GM21423 (cell line): Measurements from ENCODE around the gene LEF1.
A peak's percentile ranks its signal among the peaks of the same experiment; 100 is the strongest.

Experiments
- ATAC-seq: cut with Tn5 transposase; IDR thresholded peaks from one replicate; pipeline ENCODE4 v1.9.1; 2021; ENCODE audit warnings: mild to moderate bottlenecking, moderate library complexity; ENCODE audit not compliant: unreplicated experiment

Gene LEF1

GRCh38 chr4:108115168-108115526 is 53.6 kb downstream of the LEF1 start:
- ATAC-seq = no peak

- ATAC-seq = no peak
Observed at GRCh38 chr4:108114503-108114902, 54.2 kb downstream of the LEF1 start.

- no peak for ATAC-seq
Observed at GRCh38 chr4:108113229-108113628, 55.5 kb downstream of the LEF1 start.

GRCh38 chr4:108111781-108112180 is 57.0 kb downstream of the LEF1 start:
- ATAC-seq = no peak

GRCh38 chr4:108110450-108110849 is 58.3 kb downstream of the LEF1 start:
- ATAC-seq = peak; percentile 16

- peak; percentile 82 for ATAC-seq
Observed at GRCh38 chr4:108109997-108110416, 58.7 kb downstream of the LEF1 start.

GRCh38 chr4:108109111-108109510 is 59.6 kb downstream of the LEF1 start:
- ATAC-seq = no peak

GRCh38 chr4:108107729-108108382 is 60.9 kb downstream of the LEF1 start:
- no peak for ATAC-seq

- ATAC-seq = no peak
Observed at GRCh38 chr4:108107101-108107500, 61.6 kb downstream of the LEF1 start.

- ATAC-seq = no peak
Observed at GRCh38 chr4:108106186-108106585, 62.5 kb downstream of the LEF1 start.

- ATAC-seq = no peak
Observed at GRCh38 chr4:108103099-108103862, 65.5 kb downstream of the LEF1 start.

GRCh38 chr4:108100827-108101226 is 67.9 kb downstream of the LEF1 start:
- ATAC-seq = no peak

GRCh38 chr4:108099838-108100237 is 68.9 kb downstream of the LEF1 start:
- no peak for ATAC-seq

GRCh38 chr4:108097990-108098553 is 70.7 kb downstream of the LEF1 start:
- no peak for ATAC-seq

GRCh38 chr4:108094923-108095482 is 73.7 kb downstream of the LEF1 start:
- no peak for ATAC-seq

- no peak for ATAC-seq
Observed at GRCh38 chr4:108094131-108094530, 74.6 kb downstream of the LEF1 start.

- no peak for ATAC-seq
Observed at GRCh38 chr4:108092288-108092687, 76.4 kb downstream of the LEF1 start.

GRCh38 chr4:108087293-108087967 is 81.3 kb downstream of the LEF1 start:
- no peak for ATAC-seq

- no peak for ATAC-seq
Observed at GRCh38 chr4:108081256-108081655, 87.5 kb downstream of the LEF1 start.

- ATAC-seq = no peak
Observed at GRCh38 chr4:108080747-108081146, 88.0 kb downstream of the LEF1 start.

- no peak for ATAC-seq
Observed at GRCh38 chr4:108078024-108078733, 90.6 kb downstream of the LEF1 start.
